Testis (tissue), 2 donors: ENCODE results near the gene ZBTB4.

Experiments used
- POLR2A ChIP-seq: fragments of 450-650 bp; IDR thresholded peaks from one replicate; pipeline ENCODE4 v1.6.1; 2017; ENCODE audit warnings: antibody characterized with exemption, mild to moderate bottlenecking, moderate library complexity
- TF ChIP-seq, protein P1 (sequence below), 3 experiments: fragments of 450-650 bp in 2 of 3; fragments of 200-600 bp in 1 of 3; sonication (generic) in 1 of 3; IDR thresholded peaks; one replicate each; pipeline ENCODE4 v1.5.1; 2016 to 2019; ENCODE audit warnings: antibody characterized with exemption in 3 of 3, mild to moderate bottlenecking in 2 of 3, moderate library complexity in 1 of 3

DNA sequence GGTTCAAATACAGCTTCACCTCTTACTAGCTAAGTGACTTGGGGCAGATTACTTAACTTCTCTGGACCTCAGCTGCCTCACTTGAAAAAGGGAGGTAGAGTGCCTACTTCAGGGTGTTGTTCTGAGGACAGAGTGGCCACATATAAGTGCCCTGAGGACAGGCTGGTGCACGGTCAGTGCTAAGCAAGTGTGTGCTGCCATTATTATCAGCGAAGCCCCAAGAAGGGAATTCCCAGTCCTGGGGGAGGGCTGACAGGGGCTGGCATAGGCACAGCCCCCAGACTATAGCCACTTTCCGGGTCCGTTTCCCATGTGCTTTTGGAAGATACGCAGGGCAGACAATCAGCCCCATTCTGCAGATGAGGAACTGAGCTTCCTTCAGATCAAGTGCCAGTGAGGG lies 2.5 kb downstream of the ZBTB4 start:
- TF ChIP-seq, protein P1, sequence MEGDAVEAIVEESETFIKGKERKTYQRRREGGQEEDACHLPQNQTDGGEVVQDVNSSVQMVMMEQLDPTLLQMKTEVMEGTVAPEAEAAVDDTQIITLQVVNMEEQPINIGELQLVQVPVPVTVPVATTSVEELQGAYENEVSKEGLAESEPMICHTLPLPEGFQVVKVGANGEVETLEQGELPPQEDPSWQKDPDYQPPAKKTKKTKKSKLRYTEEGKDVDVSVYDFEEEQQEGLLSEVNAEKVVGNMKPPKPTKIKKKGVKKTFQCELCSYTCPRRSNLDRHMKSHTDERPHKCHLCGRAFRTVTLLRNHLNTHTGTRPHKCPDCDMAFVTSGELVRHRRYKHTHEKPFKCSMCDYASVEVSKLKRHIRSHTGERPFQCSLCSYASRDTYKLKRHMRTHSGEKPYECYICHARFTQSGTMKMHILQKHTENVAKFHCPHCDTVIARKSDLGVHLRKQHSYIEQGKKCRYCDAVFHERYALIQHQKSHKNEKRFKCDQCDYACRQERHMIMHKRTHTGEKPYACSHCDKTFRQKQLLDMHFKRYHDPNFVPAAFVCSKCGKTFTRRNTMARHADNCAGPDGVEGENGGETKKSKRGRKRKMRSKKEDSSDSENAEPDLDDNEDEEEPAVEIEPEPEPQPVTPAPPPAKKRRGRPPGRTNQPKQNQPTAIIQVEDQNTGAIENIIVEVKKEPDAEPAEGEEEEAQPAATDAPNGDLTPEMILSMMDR (IDR thresholded peaks at IDR 0.05): no peak
- TF ChIP-seq POLR2A: no peak
